Measurements from ENCODE around the gene NCDN.

The NCDN gene

DNA sequence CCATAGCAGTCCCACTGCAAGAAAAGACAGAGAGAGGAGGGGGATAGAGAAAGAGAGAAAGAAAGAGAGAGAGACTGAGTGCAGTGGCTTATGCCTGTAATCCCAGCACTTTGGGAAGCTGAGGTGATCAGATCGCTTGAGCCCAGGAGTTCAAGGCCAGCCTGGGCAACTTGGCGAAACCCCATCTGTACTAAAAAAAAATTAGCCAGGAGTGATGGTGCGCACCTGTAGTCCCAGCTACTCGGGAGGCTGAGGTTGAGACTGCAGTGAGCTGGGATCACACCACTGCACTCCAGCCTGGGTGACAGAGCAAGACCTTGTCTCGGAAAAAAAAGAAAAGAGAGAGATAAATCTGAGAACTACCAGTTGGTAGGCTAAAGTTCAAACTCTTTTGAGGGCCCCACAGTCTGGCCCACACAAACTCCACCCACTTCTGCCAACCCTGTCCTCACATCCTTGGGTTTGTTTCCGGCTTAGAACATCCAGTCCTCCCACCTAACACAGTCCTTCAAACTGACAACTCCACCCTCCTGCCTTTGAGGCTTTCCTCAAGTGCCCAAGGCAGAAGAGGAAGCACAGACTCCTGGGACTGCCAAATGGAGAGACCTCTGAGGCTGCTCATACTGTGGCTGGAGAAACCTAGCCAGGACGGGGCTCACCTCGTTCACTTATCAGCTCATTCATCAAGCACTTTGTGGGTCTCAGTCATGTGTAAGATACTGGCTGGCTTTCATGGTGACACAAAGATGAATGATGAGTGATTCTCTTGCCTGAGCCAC is 35.6 kb downstream of the NCDN start:
- no peak for DNase-seq

GRCh38 chr1:35594005-35594760 is 36.6 kb downstream of the NCDN start:
- no peak for DNase-seq

GRCh38 chr1:35595684-35596083 is 38.1 kb downstream of the NCDN start:
- no peak for DNase-seq

GRCh38 chr1:35597870-35598269 is 40.3 kb downstream of the NCDN start:
- no peak for DNase-seq

GRCh38 chr1:35598895-35599294 is 41.3 kb downstream of the NCDN start:
- no peak for DNase-seq

DNA sequence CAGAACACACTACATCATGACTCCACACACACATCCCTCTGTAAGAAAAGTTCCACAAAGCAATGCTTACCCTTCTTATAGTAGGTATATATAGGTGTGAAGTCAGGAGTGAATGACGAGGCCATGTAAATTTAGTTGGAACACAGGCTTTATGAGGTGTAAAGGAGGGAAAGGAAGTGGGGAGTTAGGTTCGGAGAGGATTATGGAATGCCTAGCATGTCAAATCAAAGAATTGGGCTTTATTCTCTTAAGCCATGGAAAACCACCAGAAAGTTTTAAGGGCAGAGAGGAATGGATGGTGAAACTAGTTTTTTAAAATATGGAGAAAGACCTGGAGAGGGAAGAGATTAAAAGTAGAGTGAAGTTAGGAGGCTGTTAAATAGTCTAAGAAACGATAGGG is 41.8 kb downstream of the NCDN start:
- DNase-seq, result no peak

DNA sequence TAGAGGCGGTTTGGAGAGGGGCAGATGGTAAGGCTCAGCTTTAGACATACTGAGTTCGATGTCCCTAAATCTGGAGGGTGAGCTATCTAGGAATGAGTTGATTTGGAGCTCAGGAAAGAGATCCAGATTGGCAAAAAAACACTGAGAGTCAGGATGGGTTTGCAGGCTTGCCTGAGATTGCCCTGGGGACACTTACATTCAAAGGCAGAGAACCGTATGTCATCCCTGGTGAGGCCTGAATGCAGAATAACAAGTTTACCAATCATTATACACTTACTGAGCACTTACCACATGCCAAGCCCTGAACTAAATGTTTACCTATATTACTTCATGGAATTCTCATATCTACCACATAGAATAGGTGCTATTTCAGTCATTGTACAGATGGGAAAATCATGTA is 43.0 kb downstream of the NCDN start:
- DNase-seq, result no peak

- no peak for DNase-seq
Observed at GRCh38 chr1:35603468-35603867, 45.9 kb downstream of the NCDN start.

DNA sequence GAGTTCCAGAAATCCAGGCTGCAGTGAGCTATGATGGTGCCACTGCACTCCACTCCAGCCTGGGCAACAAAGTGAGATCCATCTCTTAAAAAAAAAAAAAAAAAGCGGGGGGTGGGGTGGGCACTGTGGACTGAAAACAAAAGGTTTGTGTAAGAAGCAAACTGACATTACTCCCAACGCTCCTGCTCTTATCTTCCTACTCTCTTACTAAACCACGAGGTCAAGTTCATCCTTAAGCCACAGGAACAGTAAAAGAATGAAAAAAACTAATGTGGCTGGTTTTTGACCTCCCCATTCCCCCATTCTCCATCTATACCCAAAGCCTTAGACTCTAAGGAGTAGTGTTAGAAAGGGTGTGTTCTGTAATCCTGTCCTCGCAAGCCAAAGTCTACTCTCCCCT is 46.3 kb downstream of the NCDN start:
- no peak for DNase-seq

GRCh38 chr1:35605071-35605866 is 47.7 kb downstream of the NCDN start:
- DNase-seq, result no peak

GRCh38 chr1:35605867-35606182 is 48.2 kb downstream of the NCDN start:
- no peak for DNase-seq

DNA sequence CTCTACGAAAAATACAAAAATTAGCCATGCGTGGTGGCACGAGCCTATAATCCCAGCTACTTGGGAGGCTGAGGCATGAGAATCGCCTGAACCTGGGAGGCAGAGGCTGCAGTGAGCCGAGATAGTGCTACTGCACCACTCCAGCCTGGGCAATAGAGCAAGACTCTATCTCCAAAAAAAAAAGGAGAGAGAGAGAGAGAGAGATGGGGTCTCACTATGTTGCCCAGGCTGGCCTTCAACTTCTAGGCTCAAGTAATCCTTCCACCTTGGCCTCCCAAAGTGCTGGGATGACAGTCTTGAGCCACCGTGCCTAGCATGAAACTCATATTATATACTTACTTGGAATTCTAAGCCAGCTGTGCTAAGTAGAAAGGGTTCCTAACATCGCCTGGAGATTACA is 54.1 kb downstream of the NCDN start:
- DNase-seq, result no peak

DNA sequence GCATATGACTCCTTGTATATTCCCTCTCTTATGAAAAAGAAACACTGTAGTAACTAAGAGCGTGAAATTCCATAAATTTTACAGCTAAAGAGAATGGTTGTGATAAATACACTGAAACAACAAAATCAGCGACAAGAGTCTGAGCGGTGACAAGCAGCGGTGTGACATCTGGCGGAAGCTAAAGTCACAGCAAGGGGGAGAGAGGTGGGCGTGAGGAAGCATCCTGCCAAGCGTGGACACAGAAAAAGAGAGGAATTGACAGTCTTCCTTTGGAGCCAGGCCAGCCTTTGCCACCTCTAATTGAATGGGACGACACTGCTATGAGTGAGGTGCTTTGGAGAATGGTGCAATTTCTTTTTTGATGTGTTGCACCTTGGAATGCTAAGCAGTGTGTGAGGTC is 57.8 kb downstream of the NCDN start:
- no peak for DNase-seq

Data from activated gamma-delta T cell treated with Interleukin-2 at 50 U/mL for 16 hours (primary cell).